Endometrial microvascular endothelial cells (primary cell): Measurements from ENCODE around the gene SUPT20HL2. TPM values are rescaled to one million over a fixed set of nuclear protein-coding genes. Genes with fewer than 3 reads are reported as not detected.

Experiments
- in situ Hi-C: cut with HindIII; loops from 2 replicates; pipeline ENCODE4 v1.10.0; 2017; ENCODE audit warnings: low sequenced_read_pairs, low pct_unique_long_range_greater_than_20kb; ENCODE audit errors: inconsistent ontology term
- total RNA-seq: library from RNA; depleted of rRNA; stranded (reverse); fragments of >200 nt; gene quantifications from one replicate; pipeline ENCODE4 v1.2.3, GENCODE V29; 2015; ENCODE audit errors: inconsistent ontology term

Gene SUPT20HL2
- total RNA-seq, 1 donor from 2014 or later = not detected

GRCh38 chrX:24266996-24267395 is 46.9 kb downstream of the SUPT20HL2 start:
- in situ Hi-C loops = no loop called here

GRCh38 chrX:24264383-24264782 is 49.5 kb downstream of the SUPT20HL2 start:
- in situ Hi-C loops = no loop called here

GRCh38 chrX:24262309-24262708 is 51.6 kb downstream of the SUPT20HL2 start:
- in situ Hi-C loops = no loop called here

Other genes with a start within 250 kb of the SUPT20HL2 start
- gene ZFX, start 164.3 kb downstream of the SUPT20HL2 start, total RNA-seq = 38.2 TPM
- not detected for gene SUPT20HL1, start 46.6 kb upstream of the SUPT20HL2 start, total RNA-seq
- gene PDK3, start 151.2 kb upstream of the SUPT20HL2 start, total RNA-seq = 8.8 TPM